Ovary (tissue), 9 donors: Measurements from ENCODE around the gene IQCK. TPM values are rescaled to one million over a fixed set of nuclear protein-coding genes. Genes with fewer than 3 reads are reported as not detected.

ENCODE experiments used
- DNase-seq, 5 donors: peaks; one replicate each; pipeline ENCODE4 v3.0.0-alpha.2; 2019 to 2020
- H3K27ac ChIP-seq, 2 donors: fragments of 200-600 bp; one replicate each; pipeline versions ENCODE4 v1.5.1 to v1.8.0; 2019 to 2022
- H3K27me3 ChIP-seq: fragments of 200-600 bp; one replicate; pipeline ENCODE4 v1.8.0; 2022
- H3K36me3 ChIP-seq: fragments of 200-600 bp; sonication (generic); one replicate; pipeline ENCODE4 v1.5.1; 2019
- H3K4me1 ChIP-seq: one replicate; pipeline ENCODE4 v1.8.1; 2013; ENCODE audit warnings: mild to moderate bottlenecking, moderate library complexity; ENCODE audit not compliant: insufficient read depth
- H3K4me3 ChIP-seq: fragments of 200-600 bp; sonication (generic); one replicate; pipeline ENCODE4 v1.5.1; 2017
- H3K9me3 ChIP-seq, 2 donors: fragments of 200-600 bp in 1 of 2; sonication (generic) in 1 of 2; one replicate each; pipeline versions ENCODE4 v1.5.1 to v1.8.1; 2013 to 2019; ENCODE audit warnings: mild to moderate bottlenecking in 1 of 2, moderate library complexity in 1 of 2
- CTCF ChIP-seq, 3 donors: fragments of 450-650 bp in 2 of 3; fragments of 200-600 bp in 1 of 3; IDR thresholded peaks; one replicate each; pipeline versions ENCODE4 v1.5.1 to v1.8.0; 2016 to 2022; ENCODE audit warnings: antibody characterized with exemption in 3 of 3, mild to moderate bottlenecking in 1 of 3
- EP300 ChIP-seq: sonication (generic); formaldehyde crosslinking; IDR thresholded peaks from one replicate; pipeline ENCODE4 v1.6.1; 2017; ENCODE audit warnings: antibody characterized with exemption
- POLR2A ChIP-seq: fragments of 450-650 bp; IDR thresholded peaks from one replicate; pipeline ENCODE4 v1.6.1; 2017; ENCODE audit warnings: antibody characterized with exemption, mild to moderate bottlenecking, moderate library complexity
- WGBS, 3 donors: extraction: QIAGEN DNeasy Blood & Tissue Kit in 1 of 3; methylation state at CpG; one replicate each; pipeline versions ENCODE4 v1.1.5 to v1.1.7; 2013 to 2017; 5-methylcytosine and 5-hydroxymethylcytosine counted together
- intact Hi-C, 4 donors: fragments of 100-400 bp; cut with DNase I; formaldehyde crosslinking; loops; one replicate each; pipeline versions ENCODE4 v1.11.0 to v1.15.1; 2022 to 2023
- polyA plus RNA-seq, 2 donors: library from polyadenylated mRNA; stranded (reverse); fragments of 200-250 nt in 1 of 2; fragments of 350-450 nt in 1 of 2; fragmentation: Illumina TruSeq in 1 of 2; extraction: RNeasy Lipid Tissue Mini Kit (QIAGEN cat#74804) in 1 of 2; gene quantifications; one replicate each; pipeline ENCODE4 v1.2.3, GENCODE V29; 2013 to 2014
- total RNA-seq, 7 donors: library from RNA; depleted of rRNA in 2 of 7; stranded (reverse); fragments of >200 nt in 2 of 7; fragmentation: NEBNext Ultra II Directional in 3 of 7; extraction: Animal tissue kit (Norgen Biotek cat#: 25700) in 3 of 7; gene quantifications; one replicate each; pipeline versions ENCODE4 v1.1.0 to v1.2.4, GENCODE V29; 2016 to 2023
- donor health status: DM: no; HTN: no; CAD: no; lungs with moderate emphysema.
- donor health status: DM: no; HTN: no; CAD: no.
- donor health status: Bipolar disorder and iron deficiency.
- donor health status: DM: yes; HTN: yes; CAD: no.
- donor health status: DM: no; HTN: no; CAD: no.
- donor health status: DM: yes; HTN: yes; CAD: no.

IQCK gene
- total and polyA plus RNA-seq, 9 donors = 14.3 to 52.8 (median 18.0) TPM

- intact Hi-C loops = no loop called here
- no peaks in the 10 kb centered on the region for H3K27me3 ChIP-seq
- no peak for DNase-seq
- 92 to 95% (median 95%) methylated on average over 11 of the region's 11 CpGs for WGBS, 3 donors
- no peak overlapping the region for H3K27ac ChIP-seq
- no peak for TF ChIP-seq CTCF (IDR thresholded peaks at IDR 0.05)
- TF ChIP-seq EP300 = no peak
- no peak for TF ChIP-seq POLR2A
- H3K9me3 ChIP-seq = no peaks in the 10 kb centered on the region
- H3K4me1 ChIP-seq = no peaks in the 10 kb centered on the region
- H3K36me3 ChIP-seq = no peaks in the 10 kb centered on the region
- no peak overlapping the region for H3K4me3 ChIP-seq
Measured at GRCh38 chr16:19850131-19850817, 132.2 kb downstream of the IQCK start.

GRCh38 chr16:19851476-19851875 lies 133.4 kb downstream of the IQCK start:
- TF ChIP-seq CTCF (IDR thresholded peaks at IDR 0.05) (no peak), POLR2A (no peak), EP300 (no peak)
- Histone ChIP-seq H3K9me3 (no peaks in the 10 kb centered on the region), H3K4me1 (no peaks in the 10 kb centered on the region), H3K4me3 (no peak overlapping the region), H3K27me3 (no peaks in the 10 kb centered on the region), H3K27ac (no peak overlapping the region), H3K36me3 (no peaks in the 10 kb centered on the region)
- WGBS, 3 donors = 78 to 84% (median 84%) methylated on average over 7 of the region's 7 CpGs
- intact Hi-C loops = no loop called here
- no peak for DNase-seq

- no peak for DNase-seq
Measured at GRCh38 chr16:19853132-19853741, 135.2 kb downstream of the IQCK start.

GRCh38 chr16:19853742-19854542 lies 135.9 kb downstream of the IQCK start:
- no peaks in the 10 kb centered on the region for H3K4me1 ChIP-seq
- WGBS, 3 donors = 59 to 69% (median 66%) methylated on average over 7 of the region's 7 CpGs
- H3K9me3 ChIP-seq = no peaks in the 10 kb centered on the region
- no peak overlapping the region for H3K4me3 ChIP-seq
- intact Hi-C loops = no loop called here
- DNase-seq = no peak
- TF ChIP-seq CTCF (IDR thresholded peaks at IDR 0.05) = no peak
- TF ChIP-seq POLR2A = no peak
- TF ChIP-seq EP300 = no peak
- no peaks in the 10 kb centered on the region for H3K36me3 ChIP-seq
- H3K27me3 ChIP-seq = no peaks in the 10 kb centered on the region
- no peak overlapping the region for H3K27ac ChIP-seq

More at GRCh38 chr16:19853132-19853741, 135.2 kb downstream of the IQCK start:
- TF ChIP-seq EP300 = no peak
- no peak overlapping the region for H3K4me3 ChIP-seq
- H3K9me3 ChIP-seq = no peaks in the 10 kb centered on the region
- no peaks in the 10 kb centered on the region for H3K27me3 ChIP-seq
- no peaks in the 10 kb centered on the region for H3K36me3 ChIP-seq
- WGBS, 3 donors = 80 to 81% (median 81%) methylated on average over 8 of the region's 8 CpGs
- no peaks in the 10 kb centered on the region for H3K4me1 ChIP-seq
- intact Hi-C loops = no loop called here
- no peak overlapping the region for H3K27ac ChIP-seq

- TF ChIP-seq EP300 (no peak), POLR2A (no peak), CTCF (IDR thresholded peaks at IDR 0.05) (no peak)
- Histone ChIP-seq H3K4me1 (no peaks in the 10 kb centered on the region), H3K4me3 (no peak overlapping the region), H3K36me3 (no peaks in the 10 kb centered on the region), H3K27ac (no peak overlapping the region), H3K9me3 (no peaks in the 10 kb centered on the region), H3K27me3 (no peaks in the 10 kb centered on the region)
- 76 to 86% (median 83%) methylated on average over 6 of the region's 6 CpGs for WGBS, 3 donors
- intact Hi-C loops = no loop called here
- DNase-seq = no peak
Measured at GRCh38 chr16:19854543-19854876, 136.4 kb downstream of the IQCK start.
